ENCODE measurements around the gene CER1.

DNA sequence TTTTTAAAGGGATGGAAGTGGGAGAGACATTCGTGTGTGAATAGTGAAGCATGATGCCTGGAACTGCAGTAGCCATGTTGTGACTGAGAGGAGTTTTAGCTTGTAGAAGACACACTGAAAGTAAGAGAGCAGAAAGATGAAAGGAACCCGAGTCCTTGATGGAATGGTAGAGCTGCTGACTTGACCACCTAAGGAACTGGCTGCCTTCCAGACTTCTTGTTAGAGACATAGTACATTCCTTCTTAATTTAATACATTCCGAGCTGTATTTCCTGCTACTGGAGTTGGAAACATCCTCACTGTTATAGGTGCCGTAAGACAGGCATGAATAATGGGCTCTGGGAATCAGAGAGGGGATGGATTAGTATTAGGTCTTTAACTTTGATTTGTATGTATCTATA, 7.4 kb downstream of the CER1 start:
- TF ChIP-seq, protein P1, sequence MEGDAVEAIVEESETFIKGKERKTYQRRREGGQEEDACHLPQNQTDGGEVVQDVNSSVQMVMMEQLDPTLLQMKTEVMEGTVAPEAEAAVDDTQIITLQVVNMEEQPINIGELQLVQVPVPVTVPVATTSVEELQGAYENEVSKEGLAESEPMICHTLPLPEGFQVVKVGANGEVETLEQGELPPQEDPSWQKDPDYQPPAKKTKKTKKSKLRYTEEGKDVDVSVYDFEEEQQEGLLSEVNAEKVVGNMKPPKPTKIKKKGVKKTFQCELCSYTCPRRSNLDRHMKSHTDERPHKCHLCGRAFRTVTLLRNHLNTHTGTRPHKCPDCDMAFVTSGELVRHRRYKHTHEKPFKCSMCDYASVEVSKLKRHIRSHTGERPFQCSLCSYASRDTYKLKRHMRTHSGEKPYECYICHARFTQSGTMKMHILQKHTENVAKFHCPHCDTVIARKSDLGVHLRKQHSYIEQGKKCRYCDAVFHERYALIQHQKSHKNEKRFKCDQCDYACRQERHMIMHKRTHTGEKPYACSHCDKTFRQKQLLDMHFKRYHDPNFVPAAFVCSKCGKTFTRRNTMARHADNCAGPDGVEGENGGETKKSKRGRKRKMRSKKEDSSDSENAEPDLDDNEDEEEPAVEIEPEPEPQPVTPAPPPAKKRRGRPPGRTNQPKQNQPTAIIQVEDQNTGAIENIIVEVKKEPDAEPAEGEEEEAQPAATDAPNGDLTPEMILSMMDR (IDR thresholded peaks at IDR 0.05), result no peak
- TF ChIP-seq POLR2A (IDR thresholded peaks at IDR 0.05), result no peak

Measured in Peyer's patch (tissue), 4 donors.